ENCODE results near the gene RHBDF2. TPM values are rescaled to one million over a fixed set of nuclear protein-coding genes. Genes with fewer than 3 reads are reported as not detected.
A peak's percentile ranks its signal among the peaks of the same experiment; 100 is the strongest.

RHBDF2 gene
- total and polyA plus RNA-seq, 9 donors = 3.5 to 7.0 (median 5.4) TPM

DNA sequence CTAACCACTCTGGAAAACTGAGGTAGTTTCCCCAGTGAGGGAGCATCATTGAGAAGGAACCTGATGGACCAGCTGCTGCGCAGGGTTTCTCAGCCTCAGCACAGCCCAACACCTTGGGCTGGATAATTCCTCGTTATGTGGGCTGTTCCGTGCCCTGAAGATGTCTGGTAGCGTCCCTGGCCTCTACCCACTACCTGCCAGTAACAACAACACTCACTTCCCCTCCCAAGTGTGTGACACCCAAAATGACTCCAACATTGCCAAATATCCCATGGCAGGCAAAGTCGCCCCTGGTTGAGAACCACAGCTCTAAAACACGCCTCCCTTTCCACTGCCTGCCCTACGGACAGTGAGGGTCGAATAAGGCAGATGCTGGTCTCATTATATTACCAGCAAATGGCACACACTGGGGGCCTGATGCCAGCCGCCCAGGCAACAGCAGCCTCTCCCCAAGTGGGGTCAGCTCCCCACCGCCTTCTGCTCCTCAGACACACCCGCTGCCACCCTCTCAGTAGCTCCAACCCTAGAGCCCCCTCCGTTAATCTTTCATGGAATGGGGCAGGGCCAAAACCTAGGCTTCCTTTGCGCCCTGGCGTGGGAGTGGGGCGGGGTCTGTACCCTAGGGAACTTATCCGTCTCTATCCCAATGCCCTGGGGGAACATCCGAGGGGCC is 1.0 kb downstream of the RHBDF2 start:
- Histone ChIP-seq H3K27me3 (ENCODE audit: control insufficient read depth, insufficient read depth, low read length) (peaks cover 10% of the 10 kb centered on the region), H3K27ac (ENCODE audit: low read length) (no peak overlapping the region), H3K9me3 (replicated peaks; ENCODE audit: control insufficient read depth, low read depth, low read length) (no peaks in the 10 kb centered on the region), H3K36me3 (ENCODE audit: control insufficient read depth, insufficient read depth, low read length) (no peaks in the 10 kb centered on the region), H3K4me3 (ENCODE audit: low read length) (peak overlapping the region; percentile 44), H3K4me1 (ENCODE audit: control insufficient read depth, insufficient read depth, low read length) (peaks cover 36% of the 10 kb centered on the region)
- no peak for DNase-seq
- WGBS (ENCODE audit: insufficient coverage) = 54% methylated on average over 14 of the region's 17 CpGs

DNA sequence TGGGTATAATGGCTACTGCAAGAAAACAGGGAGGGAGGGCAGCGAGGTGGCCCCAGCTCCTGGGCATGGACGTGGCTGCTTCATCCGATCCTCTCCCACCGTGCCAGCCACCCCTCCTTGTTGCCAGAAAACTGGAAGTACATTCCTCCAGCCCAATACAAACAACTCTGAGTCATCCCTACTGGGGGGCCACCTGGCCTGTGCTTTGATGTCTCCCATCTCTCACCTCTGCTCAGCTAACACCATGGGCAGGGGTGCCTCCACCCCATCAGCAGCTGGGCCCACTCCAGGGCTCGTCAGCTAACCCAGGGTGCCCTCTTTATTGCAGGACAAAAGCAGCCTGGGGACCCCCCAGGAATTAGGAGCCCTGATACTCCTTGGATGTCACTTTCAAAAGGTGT is 2.0 kb downstream of the RHBDF2 start:
- WGBS (ENCODE audit: insufficient coverage) = 45% methylated on average over 3 of the region's 5 CpGs
- DNase-seq = no peak
- peaks cover 36% of the 10 kb centered on the region for H3K4me1 ChIP-seq (ENCODE audit: control insufficient read depth, insufficient read depth, low read length)
- peaks cover 10% of the 10 kb centered on the region for H3K27me3 ChIP-seq (ENCODE audit: control insufficient read depth, insufficient read depth, low read length)
- H3K9me3 ChIP-seq (replicated peaks; ENCODE audit: control insufficient read depth, low read depth, low read length) = no peaks in the 10 kb centered on the region
- H3K4me3 ChIP-seq (ENCODE audit: low read length) = peak overlapping the region; percentile 44
- no peaks in the 10 kb centered on the region for H3K36me3 ChIP-seq (ENCODE audit: control insufficient read depth, insufficient read depth, low read length)
- no peak overlapping the region for H3K27ac ChIP-seq (ENCODE audit: low read length)

DNA sequence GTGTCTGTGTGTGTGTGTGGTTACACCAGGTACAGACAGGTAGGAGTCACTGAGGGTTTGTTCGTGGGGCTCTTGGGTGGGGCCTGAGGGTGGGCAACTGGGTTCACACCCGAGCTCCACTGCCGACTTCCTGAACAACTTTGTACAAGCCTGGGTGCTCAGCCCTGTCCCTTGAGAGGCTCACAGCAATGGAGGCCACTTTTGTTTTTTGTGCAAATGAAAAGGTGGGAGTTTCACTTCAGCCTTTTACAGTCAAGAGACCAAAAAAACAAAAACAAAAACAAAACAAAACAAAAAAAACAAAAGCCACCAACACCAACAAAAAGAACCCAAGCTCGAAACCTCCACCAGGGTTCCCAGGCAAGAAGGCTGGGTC is 2.4 kb downstream of the RHBDF2 start:
- 27% methylated on average over 2 of the region's 4 CpGs for WGBS (ENCODE audit: insufficient coverage)
- no peaks in the 10 kb centered on the region for H3K36me3 ChIP-seq (ENCODE audit: control insufficient read depth, insufficient read depth, low read length)
- H3K9me3 ChIP-seq (replicated peaks; ENCODE audit: control insufficient read depth, low read depth, low read length) = no peaks in the 10 kb centered on the region
- peaks cover 12% of the 10 kb centered on the region for H3K27me3 ChIP-seq (ENCODE audit: control insufficient read depth, insufficient read depth, low read length)
- H3K27ac ChIP-seq (ENCODE audit: low read length) = peak overlapping the region; percentile 67
- no peak overlapping the region for H3K4me3 ChIP-seq (ENCODE audit: low read length)
- DNase-seq = no peak
- peaks cover 40% of the 10 kb centered on the region for H3K4me1 ChIP-seq (ENCODE audit: control insufficient read depth, insufficient read depth, low read length)

DNA sequence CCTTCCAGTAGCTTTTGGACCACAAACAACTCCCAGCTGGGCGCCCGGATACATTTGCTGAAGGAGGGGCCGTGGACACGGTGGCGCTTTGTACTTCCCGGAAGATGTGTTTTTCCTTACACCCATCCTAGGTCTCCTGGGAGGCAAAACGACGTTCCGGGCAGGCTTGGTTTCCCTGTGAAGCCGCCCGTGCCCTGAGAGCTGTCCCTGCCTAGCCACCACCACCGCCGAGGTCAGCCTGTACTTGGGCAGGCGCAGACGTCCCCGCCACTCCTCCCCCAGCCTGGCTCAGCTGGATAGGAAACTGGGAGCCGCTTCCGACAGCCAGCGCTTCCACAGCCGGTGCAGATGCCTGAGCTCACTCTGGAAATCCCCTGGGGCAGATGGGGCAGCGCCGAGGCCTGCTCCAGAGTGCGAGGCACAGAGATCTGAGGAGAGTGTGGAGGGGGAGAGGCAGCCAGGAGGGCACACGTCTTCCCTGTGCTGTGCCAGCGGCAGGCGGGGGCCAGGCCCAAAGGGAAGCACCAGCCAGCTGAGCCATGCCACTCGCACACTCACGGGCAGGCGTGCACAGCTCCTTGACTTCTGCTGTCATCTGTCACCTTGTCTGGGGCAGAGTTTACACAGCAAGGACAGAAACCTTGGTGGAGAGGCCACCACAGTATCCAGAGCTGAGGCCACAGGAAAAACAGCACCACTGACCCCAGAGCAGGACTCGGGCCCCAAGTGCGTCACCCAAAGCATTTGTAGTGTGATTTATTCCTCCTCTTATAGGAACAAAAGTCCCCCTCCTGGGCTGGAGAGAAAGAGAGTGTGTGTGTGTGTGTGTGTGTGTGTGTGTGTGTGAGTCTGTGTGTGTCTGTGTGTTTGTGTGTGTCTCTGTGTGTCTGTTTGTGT is 3.0 kb downstream of the RHBDF2 start:
- H3K27ac ChIP-seq (ENCODE audit: low read length) = peak overlapping the region; percentile 67
- H3K27me3 ChIP-seq (ENCODE audit: control insufficient read depth, insufficient read depth, low read length) = peaks cover 13% of the 10 kb centered on the region
- H3K36me3 ChIP-seq (ENCODE audit: control insufficient read depth, insufficient read depth, low read length) = no peaks in the 10 kb centered on the region
- 23% methylated on average over 29 of the region's 31 CpGs for WGBS (ENCODE audit: insufficient coverage)
- peaks cover 47% of the 10 kb centered on the region for H3K4me1 ChIP-seq (ENCODE audit: control insufficient read depth, insufficient read depth, low read length)
- H3K9me3 ChIP-seq (replicated peaks; ENCODE audit: control insufficient read depth, low read depth, low read length) = no peaks in the 10 kb centered on the region
- no peak overlapping the region for H3K4me3 ChIP-seq (ENCODE audit: low read length)
- DNase-seq = peak; percentile 85

DNA sequence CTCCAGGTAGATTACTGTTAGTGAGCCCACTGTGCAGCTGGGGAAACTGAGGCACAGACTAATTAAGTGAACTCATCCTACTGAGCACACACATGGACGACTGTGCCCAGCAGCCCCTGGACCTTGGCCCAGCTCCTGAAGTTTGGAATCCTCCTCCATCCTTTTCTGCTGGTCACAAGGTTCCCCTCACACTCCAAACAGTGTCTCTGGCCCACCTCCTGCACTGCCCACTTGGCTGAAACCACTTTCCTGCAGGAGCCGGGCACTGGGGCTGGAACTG is 3.6 kb downstream of the RHBDF2 start:
- whole genome bisulfite sequencing (ENCODE audit: insufficient coverage) = 51% methylated on average over 2 of the region's 2 CpGs
- H3K4me3 ChIP-seq (ENCODE audit: low read length) = no peak overlapping the region
- no peaks in the 10 kb centered on the region for H3K36me3 ChIP-seq (ENCODE audit: control insufficient read depth, insufficient read depth, low read length)
- H3K27ac ChIP-seq (ENCODE audit: low read length) = peak overlapping the region; percentile 59
- peaks cover 13% of the 10 kb centered on the region for H3K27me3 ChIP-seq (ENCODE audit: control insufficient read depth, insufficient read depth, low read length)
- DNase-seq = no peak
- H3K9me3 ChIP-seq (replicated peaks; ENCODE audit: control insufficient read depth, low read depth, low read length) = no peaks in the 10 kb centered on the region
- H3K4me1 ChIP-seq (ENCODE audit: control insufficient read depth, insufficient read depth, low read length) = peaks cover 51% of the 10 kb centered on the region

DNA sequence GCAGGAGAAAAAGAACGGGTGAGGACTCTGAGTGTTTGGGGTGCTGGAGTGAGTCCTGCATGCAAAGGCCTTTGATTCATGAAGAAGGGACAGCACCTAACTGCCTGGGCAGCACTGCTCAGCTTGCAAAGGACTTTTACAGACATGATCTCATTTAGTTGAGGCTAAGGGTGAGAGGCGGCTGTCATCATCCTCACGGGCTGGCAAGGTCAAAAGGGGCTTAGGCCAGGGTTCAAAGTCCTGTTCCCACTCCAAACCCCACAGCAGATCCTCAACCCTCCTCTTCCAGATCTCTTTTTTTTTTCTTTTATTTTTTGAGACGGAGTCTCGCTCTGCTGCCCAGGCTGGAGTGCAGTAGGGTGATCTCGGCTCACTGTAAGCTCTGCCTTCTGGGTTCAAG is 4.8 kb downstream of the RHBDF2 start:
- peaks cover 53% of the 10 kb centered on the region for H3K4me1 ChIP-seq (ENCODE audit: control insufficient read depth, insufficient read depth, low read length)
- no peak for DNase-seq
- H3K27ac ChIP-seq (ENCODE audit: low read length) = no peak overlapping the region
- H3K27me3 ChIP-seq (ENCODE audit: control insufficient read depth, insufficient read depth, low read length) = peaks cover 6% of the 10 kb centered on the region
- H3K36me3 ChIP-seq (ENCODE audit: control insufficient read depth, insufficient read depth, low read length) = no peaks in the 10 kb centered on the region
- 74% methylated on average over 5 of the region's 6 CpGs for WGBS (ENCODE audit: insufficient coverage)
- no peak overlapping the region for H3K4me3 ChIP-seq (ENCODE audit: low read length)
- H3K9me3 ChIP-seq (replicated peaks; ENCODE audit: control insufficient read depth, low read depth, low read length) = no peaks in the 10 kb centered on the region

DNA sequence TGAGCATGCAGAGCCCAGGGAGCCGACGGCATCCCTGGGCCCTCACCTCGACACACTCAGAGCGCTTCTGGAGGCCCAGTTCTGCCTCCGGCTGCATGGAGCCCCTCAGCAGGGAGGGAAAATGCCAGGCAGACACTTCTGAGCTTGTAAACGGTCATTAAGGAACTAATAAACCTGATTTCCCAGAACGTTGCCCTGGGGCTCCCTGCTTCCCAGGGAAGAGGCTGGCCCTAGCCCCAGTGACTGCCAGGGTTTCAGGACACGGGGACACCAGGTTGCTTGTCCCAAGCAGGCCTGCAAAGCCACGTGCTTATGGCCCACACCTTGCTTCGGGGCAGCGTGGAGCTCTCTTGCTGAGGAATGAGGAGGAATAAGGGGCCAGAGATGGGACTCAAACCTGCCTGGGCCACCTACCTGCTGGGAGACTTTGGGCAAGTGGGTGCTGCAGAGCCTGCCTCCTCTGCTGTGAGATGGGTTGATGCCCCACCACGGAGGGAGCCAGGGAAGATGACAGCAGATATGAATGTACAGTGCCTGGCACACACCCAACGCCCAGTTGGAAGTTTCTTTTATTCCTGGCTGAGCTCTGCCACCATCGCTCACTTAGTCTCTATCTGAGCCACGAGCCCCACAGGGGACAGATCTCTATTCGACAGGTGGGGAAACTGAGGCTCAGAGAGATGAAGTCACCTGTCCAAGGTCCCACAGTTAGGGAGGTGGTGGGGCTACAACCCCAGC is 5.4 kb downstream of the RHBDF2 start:
- H3K27ac ChIP-seq (ENCODE audit: low read length) = no peak overlapping the region
- 56% methylated on average over 13 of the region's 16 CpGs for whole genome bisulfite sequencing (ENCODE audit: insufficient coverage)
- no peak for DNase-seq
- H3K4me1 ChIP-seq (ENCODE audit: control insufficient read depth, insufficient read depth, low read length) = peaks cover 52% of the 10 kb centered on the region
- no peaks in the 10 kb centered on the region for H3K9me3 ChIP-seq (replicated peaks; ENCODE audit: control insufficient read depth, low read depth, low read length)
- peaks cover 6% of the 10 kb centered on the region for H3K27me3 ChIP-seq (ENCODE audit: control insufficient read depth, insufficient read depth, low read length)
- H3K4me3 ChIP-seq (ENCODE audit: low read length) = no peak overlapping the region
- no peaks in the 10 kb centered on the region for H3K36me3 ChIP-seq (ENCODE audit: control insufficient read depth, insufficient read depth, low read length)

DNA sequence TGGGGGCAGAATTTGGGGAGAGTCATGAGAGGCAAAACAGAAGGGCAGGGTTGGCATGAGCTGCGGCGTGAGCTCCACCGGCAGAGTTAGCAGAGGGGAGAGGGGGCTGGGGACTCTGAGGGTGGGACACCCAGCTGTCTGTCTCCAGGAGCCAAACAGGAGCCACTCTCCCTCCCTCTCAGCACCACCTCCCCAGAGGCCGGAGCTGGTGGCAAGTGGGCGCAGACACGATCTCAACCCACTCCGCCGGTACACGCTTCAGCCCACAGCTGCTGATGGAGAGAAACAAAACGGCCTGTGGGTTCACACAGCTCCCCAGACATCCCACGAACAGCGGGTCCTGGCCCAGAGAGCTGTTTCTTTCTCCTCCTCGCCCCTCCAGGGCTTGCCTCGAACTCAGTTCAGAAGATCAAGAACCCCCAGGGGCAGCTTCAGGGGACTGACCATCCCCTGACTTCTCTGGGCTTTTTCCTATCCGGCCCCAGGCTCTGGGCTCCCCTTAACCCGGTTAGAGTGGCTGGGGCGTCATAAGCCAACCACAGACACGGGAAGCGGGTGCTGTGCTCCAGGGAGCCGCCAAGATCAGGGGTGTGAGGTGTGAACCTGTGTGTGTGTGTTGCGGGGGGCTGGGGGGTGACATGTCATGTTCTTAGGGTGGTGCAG is 7.6 kb downstream of the RHBDF2 start:
- no peaks in the 10 kb centered on the region for H3K9me3 ChIP-seq (replicated peaks; ENCODE audit: control insufficient read depth, low read depth, low read length)
- peak overlapping the region; percentile 90 for H3K27ac ChIP-seq (ENCODE audit: low read length)
- H3K4me1 ChIP-seq (ENCODE audit: control insufficient read depth, insufficient read depth, low read length) = peaks cover 49% of the 10 kb centered on the region
- H3K4me3 ChIP-seq (ENCODE audit: low read length) = no peak overlapping the region
- WGBS (ENCODE audit: insufficient coverage) = 44% methylated on average over 9 of the region's 21 CpGs
- no peak for DNase-seq
- peaks cover 3% of the 10 kb centered on the region for H3K27me3 ChIP-seq (ENCODE audit: control insufficient read depth, insufficient read depth, low read length)
- no peaks in the 10 kb centered on the region for H3K36me3 ChIP-seq (ENCODE audit: control insufficient read depth, insufficient read depth, low read length)

DNA sequence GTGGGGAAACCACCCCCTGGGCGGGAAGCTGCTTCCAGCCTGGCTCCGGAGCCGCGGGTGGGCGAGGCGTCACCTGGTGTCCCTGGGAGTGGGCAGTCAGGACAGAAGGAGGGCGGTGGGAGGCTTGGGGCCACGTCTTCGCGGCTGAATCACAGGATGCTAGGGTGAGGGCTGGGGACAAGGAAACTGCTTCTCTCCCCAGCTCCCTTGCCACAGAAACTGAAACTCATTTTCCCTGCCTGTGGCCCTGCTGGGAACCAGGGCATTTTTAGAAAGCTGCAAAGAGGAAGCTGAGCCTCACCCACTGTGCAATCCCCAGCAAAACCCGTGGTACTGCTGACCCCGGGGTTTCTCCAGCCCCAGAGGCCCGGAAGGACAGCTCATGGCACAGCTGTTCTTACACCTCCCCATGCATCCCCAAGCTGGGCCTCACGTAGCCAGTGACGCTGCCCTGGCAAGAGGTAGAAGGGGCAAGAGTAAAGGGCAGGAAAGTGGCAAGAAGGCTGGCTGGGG is 8.2 kb downstream of the RHBDF2 start:
- H3K4me3 ChIP-seq (ENCODE audit: low read length) = peak overlapping the region; percentile 6
- peaks cover 44% of the 10 kb centered on the region for H3K4me1 ChIP-seq (ENCODE audit: control insufficient read depth, insufficient read depth, low read length)

More for the DNA sequence above, 8.2 kb downstream of the RHBDF2 start:
- Histone ChIP-seq H3K36me3 (ENCODE audit: control insufficient read depth, insufficient read depth, low read length) (no peaks in the 10 kb centered on the region), H3K9me3 (replicated peaks; ENCODE audit: control insufficient read depth, low read depth, low read length) (no peaks in the 10 kb centered on the region), H3K27me3 (ENCODE audit: control insufficient read depth, insufficient read depth, low read length) (peaks cover 3% of the 10 kb centered on the region), H3K27ac (ENCODE audit: low read length) (peak overlapping the region; percentile 90)
- peak; percentile 84 for DNase-seq
- 0% methylated on average over 2 of the region's 15 CpGs for WGBS (ENCODE audit: insufficient coverage)

All from muscle of leg (tissue), 11 donors.